ENCODE data around the gene ISLR. TPM values are rescaled to one million over a fixed set of nuclear protein-coding genes. Genes with fewer than 3 reads are reported as not detected.

Gene ISLR
- total RNA-seq, 1 experiment from 2014 or later: 0.12 TPM

- H3K4me2 ChIP-seq (ENCODE audit: low read length): no peak overlapping the region
- no peak overlapping the region for H2AFZ ChIP-seq (ENCODE audit: low read depth, low read length, poor library complexity, severe bottlenecking)
- ChIA-PET POLR2A (no interaction called here), RAD21 (ENCODE audit: low non-redundant PET in 1 of 2, low total read pairs in 2 of 2, uncharacterized antibody in 2 of 2, unreplicated experiment in 2 of 2) (no interaction called here), CTCF (no interaction called here)
- no peaks in the 10 kb centered on the region for H3K9me2 ChIP-seq (ENCODE audit: insufficient read depth)
- no peak for ATAC-seq
- H3K4me3 ChIP-seq (replicated peaks in 1 of 2; ENCODE audit: low read depth in 1 of 2, low read length in 2 of 2): no peak overlapping the region
- no peaks in the 10 kb centered on the region for H3K36me3 ChIP-seq (ENCODE audit: control insufficient read depth in 1 of 2, insufficient read depth in 2 of 2, low read length in 2 of 2)
- no peak overlapping the region for H3K27ac ChIP-seq (ENCODE audit: low read depth, low read length)
- no peaks in the 10 kb centered on the region for H3K9me3 ChIP-seq (ENCODE audit: control insufficient read depth in 1 of 2, insufficient read depth in 1 of 2, low read depth in 1 of 2, low read length in 2 of 2)
- DNase-seq (ENCODE audit: low read depth, low spot score): no peak
- TF ChIP-seq SIN3A (IDR thresholded peaks at IDR 0.05; ENCODE audit: low read depth): no peak
- no peak for TF ChIP-seq ATF3 (IDR thresholded peaks at IDR 0.05)
- TF ChIP-seq JUND (IDR thresholded peaks at IDR 0.05): no peak
- no peak for TF ChIP-seq FOSL1 (IDR thresholded peaks at IDR 0.05; ENCODE audit: low read depth)
- no peak for TF ChIP-seq ZBTB33 (IDR thresholded peaks at IDR 0.05; ENCODE audit: extremely low read depth, insufficient replicate concordance, low read length)
- TF ChIP-seq CBX3 (IDR thresholded peaks at IDR 0.05; ENCODE audit: low read depth): no peak
- TF ChIP-seq YY1 (IDR thresholded peaks at IDR 0.05; ENCODE audit: extremely low read depth, insufficient replicate concordance, low read depth, low read length): no peak
- TF ChIP-seq EZH2 (IDR thresholded peaks at IDR 0.05): no peak
- no peak for TF ChIP-seq CEBPB (IDR thresholded peaks at IDR 0.05; ENCODE audit: low read depth)
- TF ChIP-seq EZH2phosphoT487 (IDR thresholded peaks at IDR 0.05; ENCODE audit: borderline replicate concordance): no peak
- no peak for TF ChIP-seq ELF1 (IDR thresholded peaks at IDR 0.05; ENCODE audit: borderline replicate concordance, low read depth)
- TF ChIP-seq ZFX (IDR thresholded peaks at IDR 0.05): no peak
- no peak for TF ChIP-seq POLR2AphosphoS5 (IDR thresholded peaks at IDR 0.05; ENCODE audit: low read depth, low read length)
- no peak for TF ChIP-seq SP1 (IDR thresholded peaks at IDR 0.05; ENCODE audit: low read depth)
- TF ChIP-seq EGR1 (IDR thresholded peaks at IDR 0.05; ENCODE audit: low read depth): no peak
- TF ChIP-seq ZNF274 (IDR thresholded peaks at IDR 0.05; ENCODE audit: low read depth, low read length): no peak
- TF ChIP-seq, protein P1, sequence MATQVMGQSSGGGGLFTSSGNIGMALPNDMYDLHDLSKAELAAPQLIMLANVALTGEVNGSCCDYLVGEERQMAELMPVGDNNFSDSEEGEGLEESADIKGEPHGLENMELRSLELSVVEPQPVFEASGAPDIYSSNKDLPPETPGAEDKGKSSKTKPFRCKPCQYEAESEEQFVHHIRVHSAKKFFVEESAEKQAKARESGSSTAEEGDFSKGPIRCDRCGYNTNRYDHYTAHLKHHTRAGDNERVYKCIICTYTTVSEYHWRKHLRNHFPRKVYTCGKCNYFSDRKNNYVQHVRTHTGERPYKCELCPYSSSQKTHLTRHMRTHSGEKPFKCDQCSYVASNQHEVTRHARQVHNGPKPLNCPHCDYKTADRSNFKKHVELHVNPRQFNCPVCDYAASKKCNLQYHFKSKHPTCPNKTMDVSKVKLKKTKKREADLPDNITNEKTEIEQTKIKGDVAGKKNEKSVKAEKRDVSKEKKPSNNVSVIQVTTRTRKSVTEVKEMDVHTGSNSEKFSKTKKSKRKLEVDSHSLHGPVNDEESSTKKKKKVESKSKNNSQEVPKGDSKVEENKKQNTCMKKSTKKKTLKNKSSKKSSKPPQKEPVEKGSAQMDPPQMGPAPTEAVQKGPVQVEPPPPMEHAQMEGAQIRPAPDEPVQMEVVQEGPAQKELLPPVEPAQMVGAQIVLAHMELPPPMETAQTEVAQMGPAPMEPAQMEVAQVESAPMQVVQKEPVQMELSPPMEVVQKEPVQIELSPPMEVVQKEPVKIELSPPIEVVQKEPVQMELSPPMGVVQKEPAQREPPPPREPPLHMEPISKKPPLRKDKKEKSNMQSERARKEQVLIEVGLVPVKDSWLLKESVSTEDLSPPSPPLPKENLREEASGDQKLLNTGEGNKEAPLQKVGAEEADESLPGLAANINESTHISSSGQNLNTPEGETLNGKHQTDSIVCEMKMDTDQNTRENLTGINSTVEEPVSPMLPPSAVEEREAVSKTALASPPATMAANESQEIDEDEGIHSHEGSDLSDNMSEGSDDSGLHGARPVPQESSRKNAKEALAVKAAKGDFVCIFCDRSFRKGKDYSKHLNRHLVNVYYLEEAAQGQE (IDR thresholded peaks at IDR 0.05; ENCODE audit: low read depth): no peak
- TF ChIP-seq POLR2A (IDR thresholded peaks at IDR 0.05; ENCODE audit: borderline replicate concordance, extremely low read depth, insufficient read depth, insufficient read length): no peak
- TF ChIP-seq RAD21 (IDR thresholded peaks at IDR 0.05; ENCODE audit: low read depth): no peak
- no peak for TF ChIP-seq TCF7L2 (IDR thresholded peaks at IDR 0.05; ENCODE audit: borderline replicate concordance, extremely low read depth, insufficient read depth, insufficient read length)
- no TSS peak for BruUV-seq (replicated peaks)
- H3K9ac ChIP-seq (ENCODE audit: low read length): no peak overlapping the region
- intact Hi-C loops (cut with micrococcal nuclease): no loop called here
- no peaks in the 10 kb centered on the region for H3K79me2 ChIP-seq (ENCODE audit: insufficient read depth, low read length)
- H3K27me3 ChIP-seq (ENCODE audit: insufficient read depth, low read length): peaks cover 16% of the 10 kb centered on the region; the same call in 1 of the 2 replicates
- H3K4me1 ChIP-seq (ENCODE audit: control insufficient read depth in 1 of 2, insufficient read depth in 2 of 2, low read length in 2 of 2): peaks cover 23 to 38% of the 10 kb centered on the region in 2 experiments
- H4K20me1 ChIP-seq (ENCODE audit: insufficient read depth): no peaks in the 10 kb centered on the region
Observed at GRCh38 chr15:74205582-74205947, 32.1 kb downstream of the ISLR start.

All from HCT116 (cell line).